HG02610 (cell line): ENCODE data around the gene ANXA6.

Experiments used
- ATAC-seq: cut with Tn5 transposase; IDR thresholded peaks from one replicate; pipeline ENCODE4 v1.9.1; 2021; ENCODE audit warnings: mild to moderate bottlenecking, moderate library complexity; ENCODE audit not compliant: unreplicated experiment

ANXA6 gene

GRCh38 chr5:151084363-151084762 is 73.2 kb downstream of the ANXA6 start:
- no peak for ATAC-seq

- no peak for ATAC-seq
Measured at GRCh38 chr5:151083081-151083676, 74.4 kb downstream of the ANXA6 start.

GRCh38 chr5:151082282-151082902 is 75.2 kb downstream of the ANXA6 start:
- ATAC-seq: no peak

- ATAC-seq: no peak
Measured at GRCh38 chr5:151081431-151082281, 75.9 kb downstream of the ANXA6 start.

GRCh38 chr5:151080613-151081430 is 76.8 kb downstream of the ANXA6 start, which contains the start of gene TNIP1:
Gene TNIP1 (minus strand): TSS chr5:151081034. CDS start chr5:151065095, 15,939 bp downstream.
- peak; percentile 73 for ATAC-seq

GRCh38 chr5:151079838-151080612 is 77.6 kb downstream of the ANXA6 start:
- ATAC-seq: no peak

- ATAC-seq: peak; percentile 49
Measured at GRCh38 chr5:151078490-151079262, 78.9 kb downstream of the ANXA6 start.

- no peak for ATAC-seq
Measured at GRCh38 chr5:151077967-151078366, 79.6 kb downstream of the ANXA6 start.

- ATAC-seq: no peak
Measured at GRCh38 chr5:151077419-151077818, 80.2 kb downstream of the ANXA6 start.

- no peak for ATAC-seq
Measured at GRCh38 chr5:151076616-151077015, 81.0 kb downstream of the ANXA6 start.

GRCh38 chr5:151075698-151076331 is 81.8 kb downstream of the ANXA6 start:
- no peak for ATAC-seq

GRCh38 chr5:151074557-151074956 is 83.0 kb downstream of the ANXA6 start:
- no peak for ATAC-seq

GRCh38 chr5:151073280-151073679 is 84.3 kb downstream of the ANXA6 start:
- ATAC-seq: no peak

- ATAC-seq: no peak
Measured at GRCh38 chr5:151072630-151073025, 85.0 kb downstream of the ANXA6 start.

- ATAC-seq: no peak
Measured at GRCh38 chr5:151071848-151072629, 85.5 kb downstream of the ANXA6 start.

- ATAC-seq: no peak
Measured at GRCh38 chr5:151071021-151071420, 86.6 kb downstream of the ANXA6 start.

- no peak for ATAC-seq
Measured at GRCh38 chr5:151070449-151070848, 87.1 kb downstream of the ANXA6 start.
